CD4-positive, alpha-beta T cell treated with Interferon gamma for 1 hour (primary cell): ENCODE results near the gene ARSI.

Experiments used
- DNase-seq: peaks from one replicate; pipeline ENCODE4 v3.0.0-alpha.2; 2020

Gene ARSI

GRCh38 chr5:150302301-150303069 is at the start of gene ARSI:
ARSI (minus strand) TSS chr5:150302905; CDS start chr5:150302373, 532 bp downstream.
- no peak for DNase-seq

GRCh38 chr5:150350524-150351344 is 48.0 kb upstream of the ARSI start:
- DNase-seq: peak; percentile 45

- no peak for DNase-seq
These were observed 47.1 kb upstream of the ARSI start for GRCh38 chr5:150349681-150350275.

GRCh38 chr5:150347451-150347850 is 44.7 kb upstream of the ARSI start:
- DNase-seq: no peak

- DNase-seq: no peak
These were observed 44.3 kb upstream of the ARSI start for GRCh38 chr5:150347003-150347402.

- no peak for DNase-seq
These were observed 43.9 kb upstream of the ARSI start for GRCh38 chr5:150346592-150346991.

- no peak for DNase-seq
These were observed 43.0 kb upstream of the ARSI start for GRCh38 chr5:150345716-150346115.

GRCh38 chr5:150343994-150344631 is 41.4 kb upstream of the ARSI start:
- no peak for DNase-seq

- no peak for DNase-seq
These were observed 39.9 kb upstream of the ARSI start for GRCh38 chr5:150342583-150342982.

- no peak for DNase-seq
These were observed 39.3 kb upstream of the ARSI start for GRCh38 chr5:150341989-150342388.

GRCh38 chr5:150341331-150341730 is 38.6 kb upstream of the ARSI start:
- DNase-seq: no peak

GRCh38 chr5:150340614-150341255 is 38.0 kb upstream of the ARSI start:
- DNase-seq: no peak

GRCh38 chr5:150339841-150340240 is 37.1 kb upstream of the ARSI start:
- DNase-seq: no peak

GRCh38 chr5:150339165-150339564 is 36.5 kb upstream of the ARSI start:
- no peak for DNase-seq

GRCh38 chr5:150338546-150338945 is 35.8 kb upstream of the ARSI start:
- DNase-seq: no peak

GRCh38 chr5:150335778-150336177 is 33.1 kb upstream of the ARSI start:
- no peak for DNase-seq

GRCh38 chr5:150333400-150333799 is 30.7 kb upstream of the ARSI start:
- DNase-seq: no peak

- no peak for DNase-seq
These were observed 27.5 kb upstream of the ARSI start for GRCh38 chr5:150329881-150330876.

- no peak for DNase-seq
These were observed 26.3 kb upstream of the ARSI start for GRCh38 chr5:150329038-150329437.

- DNase-seq: no peak
These were observed 25.8 kb upstream of the ARSI start for GRCh38 chr5:150328515-150328914.

GRCh38 chr5:150327139-150327538 is 24.4 kb upstream of the ARSI start:
- no peak for DNase-seq
